Keratinocyte (primary cell): ENCODE data around the gene LRIG2. TPM values are rescaled to one million over a fixed set of nuclear protein-coding genes. Genes with fewer than 3 reads are reported as not detected.

Source experiments
- DNase-seq: peaks from one replicate; pipeline ENCODE4 v3.0.0-alpha.2; 2011; ENCODE audit warnings: low read depth, missing footprints, low spot score
- FAIRE-seq: peaks from 2 replicates; lab custom pipeline; 2011; peaks lifted over from hg19 to GRCh38; lab: Jason Lieb, UNC
- H2AFZ ChIP-seq: 2 replicates; pipeline ENCODE4 v1.6.0; 2012; ENCODE audit warnings: low read length, control low read depth, inconsistent platforms; ENCODE audit not compliant: control insufficient read depth
- H3K27ac ChIP-seq: 2 replicates; pipeline ENCODE4 v1.5.1; 2011; ENCODE audit warnings: low read length; ENCODE audit not compliant: control insufficient read depth, insufficient read depth
- H3K27me3 ChIP-seq: 3 replicates; pipeline ENCODE4 v1.6.0; 2011; ENCODE audit warnings: low read length; ENCODE audit not compliant: control insufficient read depth, insufficient read depth; ENCODE audit errors: extremely low read depth
- H3K36me3 ChIP-seq, 2 experiments: 2 replicates in 1 of 2; 3 replicates in 1 of 2; pipeline ENCODE4 v1.5.1; 2011; ENCODE audit warnings: low read length in 2 of 2, mild to moderate bottlenecking in 1 of 2; ENCODE audit not compliant: control insufficient read depth in 2 of 2, insufficient read depth in 2 of 2; ENCODE audit errors: extremely low read depth in 1 of 2
- H3K4me1 ChIP-seq: 3 replicates; pipeline ENCODE4 v1.5.1; 2011; ENCODE audit warnings: low read length; ENCODE audit not compliant: control insufficient read depth, insufficient read depth; ENCODE audit errors: extremely low read depth
- H3K4me2 ChIP-seq: 3 replicates; pipeline ENCODE4 v1.6.0; 2011; ENCODE audit warnings: low read depth, low read length; ENCODE audit not compliant: control insufficient read depth, insufficient read depth; ENCODE audit errors: extremely low read depth
- H3K4me3 ChIP-seq, 3 experiments: fragments of 200-600 bp in 1 of 3; sonication (generic) in 1 of 3; 2 replicates in 2 of 3; 3 replicates in 1 of 3; pipeline ENCODE4 v1.5.1; 2011 to 2016; ENCODE audit warnings: low read length in 3 of 3, mild to moderate bottlenecking in 3 of 3, control low read depth in 2 of 3, inconsistent platforms in 1 of 3, low read depth in 1 of 3, mixed read lengths in 1 of 3, mixed run types in 1 of 3, moderate library complexity in 1 of 3; ENCODE audit not compliant: control insufficient read depth in 2 of 3, insufficient read depth in 2 of 3; ENCODE audit errors: extremely low read depth in 1 of 3
- H3K79me2 ChIP-seq: 2 replicates; pipeline ENCODE4 v1.6.0; 2012; ENCODE audit warnings: low read length; ENCODE audit not compliant: control insufficient read depth, insufficient read depth
- H3K9ac ChIP-seq: 3 replicates; pipeline ENCODE4 v1.6.0; 2011; ENCODE audit warnings: low read length; ENCODE audit not compliant: control insufficient read depth, insufficient read depth; ENCODE audit errors: extremely low read depth
- H3K9me1 ChIP-seq: 3 replicates; pipeline ENCODE4 v1.6.0; 2011; ENCODE audit warnings: low read length; ENCODE audit not compliant: control insufficient read depth, insufficient read depth; ENCODE audit errors: extremely low read depth
- H3K9me3 ChIP-seq: 2 replicates; pipeline ENCODE4 v1.5.1; 2012; ENCODE audit warnings: low read depth, low read length; ENCODE audit not compliant: control insufficient read depth
- H4K20me1 ChIP-seq: 3 replicates; pipeline ENCODE4 v1.6.0; 2011; ENCODE audit warnings: low read length; ENCODE audit not compliant: control insufficient read depth, insufficient read depth; ENCODE audit errors: extremely low read depth
- CTCF ChIP-seq, 3 experiments: IDR thresholded peaks in 1 of 3; conservative IDR thresholded peaks in 1 of 3; optimal IDR thresholded peaks in 1 of 3; 2 replicates in 2 of 3; 3 replicates in 1 of 3; pipeline versions ENCODE3 to v1.5.1; 2011; ENCODE audit warnings: low read length in 3 of 3, mild to moderate bottlenecking in 3 of 3, moderate library complexity in 2 of 3, control low read depth in 1 of 3, inconsistent platforms in 1 of 3; ENCODE audit not compliant: insufficient read depth in 2 of 3; ENCODE audit errors: extremely low read depth in 1 of 3
- EZH2 ChIP-seq: IDR thresholded peaks from one replicate; pipeline ENCODE4 v1.6.1; 2012; ENCODE audit warnings: inconsistent platforms, mild to moderate bottlenecking, low read length, moderate library complexity
- dilution Hi-C: fragments of 300-500 bp; cut with MboI; formaldehyde crosslinking; loops from one replicate; pipeline ENCODE4 v1.7.0; 2020; ENCODE audit warnings: low sequenced_read_pairs; ENCODE audit not compliant: extremely low pct_ligation_motif_present
- polyA plus RNA-seq, 5 experiments: library from polyadenylated mRNA; depleted of rRNA in 3 of 5; stranded (reverse) in 3 of 5; stranded (forward) in 1 of 5; unstranded in 1 of 5; fragments of >200 nt; gene quantifications; 1 replicate in 1 of 5; 2 replicates in 3 of 5; 3 replicates in 1 of 5; pipeline versions ENCODE4 v1.2.1 to v1.2.3, GENCODE V29; 2011 to 2012; ENCODE audit warnings: missing spikeins in 2 of 5, low read depth in 1 of 5, low replicate concordance in 1 of 5

The LRIG2 gene
- polyA plus RNA-seq, 1 donor (not counting 4 experiments of a cell fraction or from before 2014, with no cell fraction given) = 12.5 TPM

DNA sequence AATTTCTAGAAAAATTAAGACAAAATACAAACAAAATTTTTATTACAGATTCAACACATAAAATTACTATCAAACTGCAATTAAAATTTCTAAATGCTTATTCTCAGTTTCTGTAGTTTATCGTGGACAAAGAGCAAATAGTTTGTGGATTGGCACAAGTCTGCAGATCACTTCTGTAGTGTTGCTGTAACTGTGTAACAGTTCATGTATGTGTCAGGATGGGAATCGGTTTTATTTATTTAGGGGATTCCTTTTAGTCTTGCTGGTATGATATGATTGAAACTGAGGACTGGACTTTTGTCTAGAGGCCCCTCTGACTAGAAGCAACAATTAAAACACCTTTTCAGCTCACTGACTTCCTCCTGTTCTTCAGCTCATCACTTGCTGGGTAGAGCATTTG lies 60.8 kb downstream of the LRIG2 start:
- no peaks in the 10 kb centered on the region for H3K79me2 ChIP-seq
- dilution Hi-C loops = no loop called here
- DNase-seq (no peak), FAIRE-seq (no peak)
- peaks cover 0 to 4% of the 10 kb centered on the region in 2 experiments for H3K36me3 ChIP-seq
- H3K27me3 ChIP-seq = no peaks in the 10 kb centered on the region
- no peaks in the 10 kb centered on the region for H3K9me1 ChIP-seq
- no peaks in the 10 kb centered on the region for H3K9me3 ChIP-seq
- H3K9ac ChIP-seq = no peak overlapping the region
- H3K4me1 ChIP-seq = no peaks in the 10 kb centered on the region
- H4K20me1 ChIP-seq = no peaks in the 10 kb centered on the region
- no peak overlapping the region for H2AFZ ChIP-seq
- H3K4me2 ChIP-seq = no peak overlapping the region
- no peak overlapping the region for H3K27ac ChIP-seq
- TF ChIP-seq EZH2 (no peak), CTCF (optimal IDR thresholded peaks at IDR 0.05 in 1 of 3, IDR thresholded peaks at IDR 0.05 in 1 of 3, conservative IDR thresholded peaks at IDR 0.05 in 1 of 3; ENCODE audit: extremely low read depth in 1 of 3, insufficient read depth in 2 of 3, low read length in 3 of 3) (no peak)
- no peak overlapping the region for H3K4me3 ChIP-seq

DNA sequence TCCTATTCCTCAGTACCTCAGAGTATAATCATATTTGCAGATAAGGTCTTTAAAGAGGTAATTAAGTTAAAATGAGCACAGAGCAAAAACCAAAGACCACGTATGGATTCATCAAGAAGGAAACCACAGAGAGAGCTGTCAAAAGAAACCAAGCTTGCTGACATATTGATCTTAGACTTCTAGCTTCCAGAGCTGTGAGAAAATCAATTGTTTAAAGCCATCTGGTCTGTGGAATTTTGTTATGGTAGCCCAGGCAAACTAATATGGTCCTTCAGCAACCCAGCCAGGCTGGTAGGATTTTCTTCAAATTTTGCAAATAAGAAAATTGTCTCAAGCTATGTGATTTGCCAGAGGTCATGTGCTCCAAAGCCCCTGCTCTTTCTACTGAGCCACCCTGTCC lies 62.5 kb downstream of the LRIG2 start:
- Histone ChIP-seq H3K4me3 (no peak overlapping the region), H3K27me3 (no peaks in the 10 kb centered on the region), H3K9me1 (no peaks in the 10 kb centered on the region), H3K9ac (no peak overlapping the region), H4K20me1 (no peaks in the 10 kb centered on the region), H3K79me2 (no peaks in the 10 kb centered on the region), H3K36me3 (no peaks in the 10 kb centered on the region), H3K27ac (no peak overlapping the region), H3K4me2 (no peak overlapping the region), H3K9me3 (no peaks in the 10 kb centered on the region), H3K4me1 (no peaks in the 10 kb centered on the region), H2AFZ (no peak overlapping the region)
- TF ChIP-seq CTCF (optimal IDR thresholded peaks at IDR 0.05 in 1 of 3, IDR thresholded peaks at IDR 0.05 in 1 of 3, conservative IDR thresholded peaks at IDR 0.05 in 1 of 3; ENCODE audit: extremely low read depth in 1 of 3, insufficient read depth in 2 of 3, low read length in 3 of 3) = no peak
- TF ChIP-seq EZH2 = no peak
- dilution Hi-C loops = no loop called here
- no peak for FAIRE-seq
- DNase-seq = no peak
